Right ventricle myocardium inferior (tissue), 1 donor: ENCODE measurements around the gene FBXW12. TPM values are rescaled to one million over a fixed set of nuclear protein-coding genes. Genes with fewer than 3 reads are reported as not detected.
"Not testable (repeated sequence)": the region's sequence is repeated elsewhere in the genome, so short reads cannot be mapped to it uniquely, and the experiment has no call there.

Experiments used
- ATAC-seq: fragments of 200-7000 bp; cut with Tn5 transposase; one replicate; pipeline ENCODE4 v1.9.1; 2020; ENCODE audit warnings: mild to moderate bottlenecking, moderate library complexity
- DNase-seq: peaks from one replicate; pipeline ENCODE4 v3.0.0; 2021; ENCODE audit errors: missing footprints
- intact Hi-C: fragments of 100-400 bp; cut with DNase I; formaldehyde crosslinking; loops from one replicate; pipeline ENCODE4 v1.11.0; 2022
- total RNA-seq: library from RNA; stranded (reverse); fragmentation: NEBNext Ultra II Directional; extraction: Animal tissue kit (Norgen Biotek cat#: 25700); gene quantifications from one replicate; pipeline ENCODE4 v1.2.1, GENCODE V29; 2021
- donor health status: DM: no; HTN: yes; CAD: no; lungs with severe emphysema.

Gene FBXW12
- total RNA-seq, 1 donor from 2014 or later = not detected

GRCh38 chr3:48370333-48370713 lies 1.7 kb upstream of the FBXW12 start:
- DNase-seq = no peak
- intact Hi-C loops = no loop called here
- no peak for ATAC-seq

GRCh38 chr3:48372377-48372770 lies 355 bp downstream of the FBXW12 start:
- DNase-seq (no peak), ATAC-seq (no peak)
- intact Hi-C loops = no loop called here

- intact Hi-C loops = no loop called here
- ATAC-seq = no peak
- no peak for DNase-seq
Measured at GRCh38 chr3:48372862-48373435, 930 bp downstream of the FBXW12 start.

GRCh38 chr3:48387634-48388033 lies 15.6 kb downstream of the FBXW12 start:
- intact Hi-C loops = no loop called here
- DNase-seq (no peak), ATAC-seq (no peak)

GRCh38 chr3:48388966-48389365 lies 16.9 kb downstream of the FBXW12 start:
- intact Hi-C loops = no loop called here
- no peak for ATAC-seq
- no peak for DNase-seq

- no peak for DNase-seq
- intact Hi-C loops = no loop called here
- ATAC-seq = no peak
Measured at GRCh38 chr3:48394391-48394790, 22.4 kb downstream of the FBXW12 start.

- no peak for ATAC-seq
- DNase-seq = no peak
- intact Hi-C loops = no loop called here
Measured at GRCh38 chr3:48395714-48396113, 23.7 kb downstream of the FBXW12 start.

- intact Hi-C loops = no loop called here
- DNase-seq (no peak), ATAC-seq (no peak)
Measured at GRCh38 chr3:48397767-48398681, 26.0 kb downstream of the FBXW12 start.

GRCh38 chr3:48398701-48399386 lies 26.8 kb downstream of the FBXW12 start:
- intact Hi-C loops = no loop called here
- no peak for DNase-seq
- no peak for ATAC-seq

- ATAC-seq = no peak
- no peak for DNase-seq
- intact Hi-C loops = loop anchor here (5.0 kb wide), 1 partner anchor 148 kb away; no protein-coding TSS in a partner anchor
Measured at GRCh38 chr3:48399387-48400172, 27.6 kb downstream of the FBXW12 start.

- intact Hi-C loops = loop anchor here (1.0 to 5.0 kb wide), 2 partner anchors 35 to 146 kb away; no protein-coding TSS in a partner anchor
- DNase-seq (no peak), ATAC-seq (no peak)
Measured at GRCh38 chr3:48400824-48401433, 28.9 kb downstream of the FBXW12 start.

- DNase-seq, ATAC-seq: not testable (repeated sequence)
- intact Hi-C loops = loop anchor here (1.0 to 5.0 kb wide), 2 partner anchors 35 to 146 kb away; no protein-coding TSS in a partner anchor
Measured at GRCh38 chr3:48401434-48401901, 29.4 kb downstream of the FBXW12 start.

GRCh38 chr3:48402281-48402732 lies 30.3 kb downstream of the FBXW12 start:
- intact Hi-C loops = loop anchor here (5.0 kb wide), 1 partner anchor 145 kb away; no protein-coding TSS in a partner anchor
- ATAC-seq (peak; percentile 49), DNase-seq (peak; percentile 85)

- no peak for ATAC-seq
- intact Hi-C loops = loop anchor here (5.0 kb wide), 1 partner anchor 144 kb away; no protein-coding TSS in a partner anchor
- DNase-seq = no peak
Measured at GRCh38 chr3:48402907-48403306, 30.9 kb downstream of the FBXW12 start.

- DNase-seq (no peak), ATAC-seq (no peak)
- intact Hi-C loops = loop anchor here (5.0 kb wide), 1 partner anchor 144 kb away; no protein-coding TSS in a partner anchor
Measured at GRCh38 chr3:48403533-48404439, 31.8 kb downstream of the FBXW12 start.

GRCh38 chr3:48404440-48405342 lies 32.7 kb downstream of the FBXW12 start:
- DNase-seq (no peak), ATAC-seq (no peak)
- intact Hi-C loops = loop anchor here (5.0 kb wide), 1 partner anchor 143 kb away; no protein-coding TSS in a partner anchor
